ENCODE measurements around the gene SNTG2.

- TF ChIP-seq CTCF (IDR thresholded peaks at IDR 0.05) (no peak), POLR2A (IDR thresholded peaks at IDR 0.05) (no peak)
Measured at GRCh38 chr2:1187189-1187588, 236.5 kb downstream of the SNTG2 start.
